MCF 10A (cell line): ENCODE results near the gene DNAJC25. TPM values are rescaled to one million over a fixed set of nuclear protein-coding genes. Genes with fewer than 3 reads are reported as not detected.

ENCODE experiments used
- BruUV-seq: library from RNA; stranded (reverse); fragments of 400-500 nt; replicated peaks from 2 replicates; lab custom pipeline; 2021; lab: Mats Ljungman, UMichigan
- CTCF ChIA-PET: fragments of 300-600 bp; sonication (Branson Sonifier 250); formaldehyde crosslinking; extraction: SDS; loops from one replicate; lab custom pipeline; 2021; ENCODE audit warnings: antibody characterized with exemption, inconsistent platforms; lab: Yijun Ruan, JAX
- POLR2A ChIA-PET: fragments of 300-600, 350-650 bp; sonication (Branson Sonifier 250); formaldehyde crosslinking; extraction: SDS; loops from one replicate; lab custom pipeline; 2020; ENCODE audit warnings: antibody characterized with exemption, inconsistent platforms; lab: Yijun Ruan, JAX
- DNase-seq: peaks from one replicate; pipeline ENCODE4 v3.0.0-alpha.2; 2018; ENCODE audit not compliant: unreplicated experiment
- H3K27ac Mint-ChIP-seq: one replicate; pipeline ENCODE4 v1.8.0; 2022; ENCODE audit warnings: mild to moderate bottlenecking, low read depth, mixed read lengths; ENCODE audit not compliant: unreplicated experiment
- H3K27me3 Mint-ChIP-seq: one replicate; pipeline ENCODE4 v1.8.0; 2022; ENCODE audit warnings: mixed read lengths; ENCODE audit not compliant: insufficient read depth, unreplicated experiment
- H3K36me3 Mint-ChIP-seq: one replicate; pipeline ENCODE4 v1.8.0; 2022; ENCODE audit warnings: mild to moderate bottlenecking, moderate library complexity, mixed read lengths; ENCODE audit not compliant: insufficient read depth, unreplicated experiment
- H3K4me1 Mint-ChIP-seq: one replicate; pipeline ENCODE4 v1.8.0; 2022; ENCODE audit warnings: mixed read lengths; ENCODE audit not compliant: insufficient read depth, unreplicated experiment
- H3K4me3 Mint-ChIP-seq: one replicate; pipeline ENCODE4 v1.8.0; 2022; ENCODE audit warnings: mild to moderate bottlenecking, moderate library complexity, mixed read lengths; ENCODE audit not compliant: unreplicated experiment
- H3K9me3 Mint-ChIP-seq: one replicate; pipeline ENCODE4 v1.8.0; 2022; ENCODE audit warnings: mixed read lengths; ENCODE audit not compliant: unreplicated experiment
- intact Hi-C: fragments of 100-400 bp; cut with micrococcal nuclease; formaldehyde crosslinking; loops from 2 replicates; pipeline ENCODE4 v1.14.1; 2022
- total RNA-seq: library from RNA; stranded (reverse); gene quantifications from 2 replicates; pipeline ENCODE4 v1.2.3, GENCODE V29; 2022
- TF ChIP-seq, protein P1 (sequence below): fragments of 200-600 bp; IDR thresholded peaks from one replicate; pipeline ENCODE4 v1.8.0; 2022; ENCODE audit warnings: antibody characterized with exemption, mild to moderate bottlenecking; ENCODE audit not compliant: unreplicated experiment

The DNAJC25 gene
- total RNA-seq, 1 experiment from 2014 or later: 10.9 TPM

- no TSS peak for BruUV-seq
- CTCF ChIA-PET: interaction anchor here (2.0 kb wide), 1 partner anchor 78 kb away, joined by 7 read pairs; no protein-coding TSS in a partner anchor
Measured at GRCh38 chr9:111676116-111676515, 45.0 kb downstream of the DNAJC25 start.

DNA sequence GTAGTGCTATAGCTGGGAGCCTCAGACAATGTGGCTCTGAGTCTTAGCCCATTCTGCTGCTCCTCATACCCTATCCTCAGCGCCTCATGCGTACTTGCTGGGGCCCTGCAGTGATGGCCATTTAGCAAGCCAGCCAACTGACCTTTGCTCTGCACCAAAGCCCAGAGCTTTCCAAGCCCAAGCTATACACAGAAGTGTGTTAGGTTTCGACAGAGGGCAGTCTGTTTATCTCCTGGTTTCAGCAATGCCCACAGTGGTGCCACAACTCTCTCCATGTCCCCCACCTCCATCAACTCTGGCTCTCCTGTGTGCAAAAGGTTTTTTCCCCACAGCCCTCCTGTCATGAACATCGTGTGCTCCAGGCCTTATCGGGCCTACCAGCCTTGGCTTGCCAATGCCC lies 47.2 kb downstream of the DNAJC25 start:
- intact Hi-C loops: no loop called here
- H3K36me3 Mint-ChIP-seq: peaks cover 12% of the 10 kb centered on the region
- no peak overlapping the region for H3K27ac Mint-ChIP-seq
- no TSS peak for BruUV-seq
- no peaks in the 10 kb centered on the region for H3K9me3 Mint-ChIP-seq
- ChIA-PET POLR2A (interaction anchor here (0.6 kb wide), 1 partner anchor 173 kb away, joined by 3 read pairs; no protein-coding TSS in a partner anchor), CTCF (interaction anchor here (0.8 kb wide), 1 partner anchor 12 kb away, joined by 4 read pairs; no protein-coding TSS in a partner anchor)
- TF ChIP-seq, protein P1, sequence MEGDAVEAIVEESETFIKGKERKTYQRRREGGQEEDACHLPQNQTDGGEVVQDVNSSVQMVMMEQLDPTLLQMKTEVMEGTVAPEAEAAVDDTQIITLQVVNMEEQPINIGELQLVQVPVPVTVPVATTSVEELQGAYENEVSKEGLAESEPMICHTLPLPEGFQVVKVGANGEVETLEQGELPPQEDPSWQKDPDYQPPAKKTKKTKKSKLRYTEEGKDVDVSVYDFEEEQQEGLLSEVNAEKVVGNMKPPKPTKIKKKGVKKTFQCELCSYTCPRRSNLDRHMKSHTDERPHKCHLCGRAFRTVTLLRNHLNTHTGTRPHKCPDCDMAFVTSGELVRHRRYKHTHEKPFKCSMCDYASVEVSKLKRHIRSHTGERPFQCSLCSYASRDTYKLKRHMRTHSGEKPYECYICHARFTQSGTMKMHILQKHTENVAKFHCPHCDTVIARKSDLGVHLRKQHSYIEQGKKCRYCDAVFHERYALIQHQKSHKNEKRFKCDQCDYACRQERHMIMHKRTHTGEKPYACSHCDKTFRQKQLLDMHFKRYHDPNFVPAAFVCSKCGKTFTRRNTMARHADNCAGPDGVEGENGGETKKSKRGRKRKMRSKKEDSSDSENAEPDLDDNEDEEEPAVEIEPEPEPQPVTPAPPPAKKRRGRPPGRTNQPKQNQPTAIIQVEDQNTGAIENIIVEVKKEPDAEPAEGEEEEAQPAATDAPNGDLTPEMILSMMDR: no peak
- H3K4me3 Mint-ChIP-seq: no peak overlapping the region
- H3K4me1 Mint-ChIP-seq: no peaks in the 10 kb centered on the region
- H3K27me3 Mint-ChIP-seq: no peaks in the 10 kb centered on the region
- DNase-seq: no peak

More at GRCh38 chr9:111676116-111676515, 45.0 kb downstream of the DNAJC25 start:
- Mint-ChIP-seq H3K27ac (no peak overlapping the region), H3K36me3 (peaks cover 14% of the 10 kb centered on the region), H3K9me3 (no peaks in the 10 kb centered on the region), H3K4me1 (no peaks in the 10 kb centered on the region), H3K27me3 (no peaks in the 10 kb centered on the region), H3K4me3 (no peak overlapping the region)
- POLR2A ChIA-PET: interaction anchor here (1.1 to 1.6 kb wide), 3 partner anchors 10 to 15 kb away, joined by 3 to 4 read pairs (median 4); partner anchors contain the start of gene GNG10
- TF ChIP-seq, protein P1: no peak
- DNase-seq: no peak
- intact Hi-C loops: no loop called here

GRCh38 chr9:111679199-111679598 lies 48.1 kb downstream of the DNAJC25 start:
- BruUV-seq: no TSS peak
- no peak overlapping the region for H3K27ac Mint-ChIP-seq
- CTCF ChIA-PET: interaction anchor here (0.6 to 0.9 kb wide), 3 partner anchors 10 to 104 kb away, joined by 3 to 8 read pairs (median 6); no protein-coding TSS in a partner anchor

DNA sequence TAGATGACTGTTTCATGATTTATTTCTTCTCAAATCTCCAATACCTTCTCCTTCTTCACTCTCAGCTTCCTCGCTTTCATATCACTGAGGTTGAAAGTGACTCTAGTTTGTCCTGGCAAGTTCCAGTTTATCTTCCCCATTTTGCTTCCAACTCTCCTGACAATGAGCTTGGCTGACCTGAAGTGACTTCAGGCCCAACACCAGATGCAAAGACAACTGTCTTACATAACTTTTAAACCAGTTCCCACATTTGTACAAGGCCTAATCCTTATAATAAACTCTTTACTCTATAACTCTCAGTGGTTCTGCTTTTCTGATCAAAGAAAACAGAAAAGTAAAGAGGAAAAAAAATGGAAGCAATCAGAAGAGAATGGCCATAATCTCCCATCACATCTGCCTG lies 52.3 kb downstream of the DNAJC25 start:
- Mint-ChIP-seq H3K36me3 (peaks cover 6% of the 10 kb centered on the region), H3K4me3 (no peak overlapping the region), H3K27ac (no peak overlapping the region), H3K9me3 (no peaks in the 10 kb centered on the region), H3K27me3 (no peaks in the 10 kb centered on the region), H3K4me1 (no peaks in the 10 kb centered on the region)
- intact Hi-C loops: no loop called here
- no TSS peak for BruUV-seq
- CTCF ChIA-PET: no interaction called here
- TF ChIP-seq, protein P1: no peak
- DNase-seq: no peak
- POLR2A ChIA-PET: no interaction called here

More at GRCh38 chr9:111679199-111679598, 48.1 kb downstream of the DNAJC25 start:
- DNase-seq: no peak
- peaks cover 12% of the 10 kb centered on the region for H3K36me3 Mint-ChIP-seq
- H3K4me3 Mint-ChIP-seq: no peak overlapping the region
- no peaks in the 10 kb centered on the region for H3K27me3 Mint-ChIP-seq
- intact Hi-C loops: no loop called here
- POLR2A ChIA-PET: no interaction called here
- no peaks in the 10 kb centered on the region for H3K9me3 Mint-ChIP-seq
- H3K4me1 Mint-ChIP-seq: no peaks in the 10 kb centered on the region
- TF ChIP-seq, protein P1: no peak
